ENCODE data around the gene ZDHHC4. TPM values are rescaled to one million over a fixed set of nuclear protein-coding genes. Genes with fewer than 3 reads are reported as not detected.

Gene ZDHHC4
- total and polyA plus RNA-seq, 2 of the 13 experiments (the other 11 are each of a cell fraction or from before 2014, with no cell fraction given) = 83.2 to 188 TPM

- no peak for TF ChIP-seq ATF5 (CRISPR knock-in tag; IDR thresholded peaks at IDR 0.05; ENCODE audit: low read depth)
- no peak for TF ChIP-seq PRDM4 (CRISPR knock-in tag; IDR thresholded peaks at IDR 0.05; ENCODE audit: borderline replicate concordance)
- TF ChIP-seq ZNF572 (CRISPR knock-in tag; IDR thresholded peaks at IDR 0.05) = 0 out of 2 replicates have a peak, but pooled peaks have one; percentile 63
- peak; percentile 33 for TF ChIP-seq YY1 (IDR thresholded peaks at IDR 0.05; ENCODE audit: insufficient read depth, insufficient replicate concordance, low read depth, low read length)
- no peak for TF ChIP-seq REXO4 (CRISPR knock-in tag; IDR thresholded peaks at IDR 0.05; ENCODE audit: borderline replicate concordance)
- TF ChIP-seq HOMEZ (CRISPR knock-in tag; IDR thresholded peaks at IDR 0.05; ENCODE audit: low read depth) = no peak
- no peak for TF ChIP-seq MIXL1 (CRISPR knock-in tag; IDR thresholded peaks at IDR 0.05)
- peak; percentile 39; the same call in 1 of the 2 replicates for TF ChIP-seq ZFYVE20 (CRISPR knock-in tag; IDR thresholded peaks at IDR 0.05; ENCODE audit: borderline replicate concordance, low read depth)
- peak; percentile 36; the same call in 1 of the 2 replicates for TF ChIP-seq MYC (CRISPR knock-in tag; IDR thresholded peaks at IDR 0.05; ENCODE audit: borderline replicate concordance)
- no peak for TF ChIP-seq ZNF720 (CRISPR knock-in tag; IDR thresholded peaks at IDR 0.05)
- TF ChIP-seq HNRNPK (IDR thresholded peaks at IDR 0.05; ENCODE audit: low read depth, low read length, poor library complexity, severe bottlenecking) = peak; percentile 47
- TF ChIP-seq ZNF652 (CRISPR knock-in tag; IDR thresholded peaks at IDR 0.05; ENCODE audit: borderline replicate concordance, low read depth) = no peak
- no peak for TF ChIP-seq USF2 (IDR thresholded peaks at IDR 0.05; ENCODE audit: low read depth, low read length)
- TF ChIP-seq USF2 (CRISPR knock-in tag; IDR thresholded peaks at IDR 0.05; ENCODE audit: borderline replicate concordance) = no peak
- TF ChIP-seq MTF2 (CRISPR knock-in tag; IDR thresholded peaks at IDR 0.05; ENCODE audit: borderline replicate concordance) = 0 out of 2 replicates have a peak, but pooled peaks have one; percentile 44
- peak; percentile 35 for TF ChIP-seq ZNF574 (CRISPR knock-in tag; IDR thresholded peaks at IDR 0.05)
Observed at GRCh38 chr7:6636741-6637543, 59.7 kb downstream of the ZDHHC4 start, which contains the start of gene ZNF316 (continued).
